ENCODE data around the gene OR5K4.

DNA sequence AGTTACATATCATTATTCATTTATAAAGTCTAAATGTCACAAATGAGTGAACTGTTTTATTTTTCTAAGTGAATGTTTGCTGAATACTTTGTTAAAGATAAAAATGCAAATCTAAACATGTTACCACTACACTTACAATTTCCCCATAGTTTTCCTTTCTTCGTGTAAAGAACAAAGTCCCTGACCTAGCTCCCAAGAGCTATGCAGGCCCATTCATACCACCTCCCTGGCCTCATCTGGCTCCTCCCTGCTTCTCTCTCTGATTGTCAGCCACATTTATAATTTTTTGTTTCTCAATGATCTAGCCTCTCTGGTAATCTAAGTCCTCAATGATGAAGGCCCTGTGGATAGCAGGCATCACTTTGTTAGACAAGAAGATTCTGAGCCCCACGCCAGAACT, 31.0 kb upstream of the OR5K4 start:
- TF ChIP-seq, protein P1, sequence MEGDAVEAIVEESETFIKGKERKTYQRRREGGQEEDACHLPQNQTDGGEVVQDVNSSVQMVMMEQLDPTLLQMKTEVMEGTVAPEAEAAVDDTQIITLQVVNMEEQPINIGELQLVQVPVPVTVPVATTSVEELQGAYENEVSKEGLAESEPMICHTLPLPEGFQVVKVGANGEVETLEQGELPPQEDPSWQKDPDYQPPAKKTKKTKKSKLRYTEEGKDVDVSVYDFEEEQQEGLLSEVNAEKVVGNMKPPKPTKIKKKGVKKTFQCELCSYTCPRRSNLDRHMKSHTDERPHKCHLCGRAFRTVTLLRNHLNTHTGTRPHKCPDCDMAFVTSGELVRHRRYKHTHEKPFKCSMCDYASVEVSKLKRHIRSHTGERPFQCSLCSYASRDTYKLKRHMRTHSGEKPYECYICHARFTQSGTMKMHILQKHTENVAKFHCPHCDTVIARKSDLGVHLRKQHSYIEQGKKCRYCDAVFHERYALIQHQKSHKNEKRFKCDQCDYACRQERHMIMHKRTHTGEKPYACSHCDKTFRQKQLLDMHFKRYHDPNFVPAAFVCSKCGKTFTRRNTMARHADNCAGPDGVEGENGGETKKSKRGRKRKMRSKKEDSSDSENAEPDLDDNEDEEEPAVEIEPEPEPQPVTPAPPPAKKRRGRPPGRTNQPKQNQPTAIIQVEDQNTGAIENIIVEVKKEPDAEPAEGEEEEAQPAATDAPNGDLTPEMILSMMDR (IDR thresholded peaks at IDR 0.05; ENCODE audit: low read depth, low read length, missing input control): no peak
- TF ChIP-seq SP1 (IDR thresholded peaks at IDR 0.05): no peak
- TF ChIP-seq GABPA (IDR thresholded peaks at IDR 0.05 in 1 of 2, conservative IDR thresholded peaks at IDR 0.05 in 1 of 2): no peak
- TF ChIP-seq REST (IDR thresholded peaks at IDR 0.05): no peak
- TF ChIP-seq JUND (IDR thresholded peaks at IDR 0.05): no peak

All from liver (tissue), 3 donors.